Measurements from ENCODE around the gene RNF38. TPM values are rescaled to one million over a fixed set of nuclear protein-coding genes. Genes with fewer than 3 reads are reported as not detected.
"Not testable (repeated sequence)": the region's sequence is repeated elsewhere in the genome, so short reads cannot be mapped to it uniquely, and the experiment has no call there.

Gene RNF38
- total RNA-seq, 6 experiments from 2014 or later = 14.5 to 18.8 (median 17.5) TPM

GRCh38 chr9:36332006-36332405, 68.1 kb downstream of the RNF38 start:
- Mint-ChIP-seq H3K36me3 (ENCODE audit: low read depth) (peaks cover 5% of the 10 kb centered on the region; the same call in 1 of the 2 replicates), H3K27me3 (ENCODE audit: insufficient read depth) (peaks cover 4% of the 10 kb centered on the region), H3K9me3 (no peaks in the 10 kb centered on the region), H3K4me3 (no peak overlapping the region), H3K27ac (peak overlapping the region; percentile 30), H3K4me1 (ENCODE audit: low read depth) (peaks cover 37% of the 10 kb centered on the region)
- DNase-seq = peak; percentile 28
- no peak for TF ChIP-seq CTCF (IDR thresholded peaks at IDR 0.05)

- H3K4me3 Mint-ChIP-seq = peak overlapping the region; percentile 61
- no peak overlapping the region for H3K27ac Mint-ChIP-seq
- H3K4me1 Mint-ChIP-seq (ENCODE audit: low read depth) = peaks cover 34% of the 10 kb centered on the region
- peak; percentile 96 for TF ChIP-seq CTCF (IDR thresholded peaks at IDR 0.05)
- H3K36me3 Mint-ChIP-seq (ENCODE audit: low read depth) = no peaks in the 10 kb centered on the region
- no peaks in the 10 kb centered on the region for H3K9me3 Mint-ChIP-seq
- peaks cover 4% of the 10 kb centered on the region for H3K27me3 Mint-ChIP-seq (ENCODE audit: insufficient read depth)
- DNase-seq = peak; percentile 74
These were observed 71.2 kb downstream of the RNF38 start for GRCh38 chr9:36328798-36329411.

GRCh38 chr9:36325081-36325828, 74.8 kb downstream of the RNF38 start:
- Mint-ChIP-seq H3K4me3 (no peak overlapping the region), H3K27ac (no peak overlapping the region), H3K4me1 (ENCODE audit: low read depth) (peaks cover 16% of the 10 kb centered on the region), H3K36me3 (ENCODE audit: low read depth) (no peaks in the 10 kb centered on the region), H3K9me3 (no peaks in the 10 kb centered on the region), H3K27me3 (ENCODE audit: insufficient read depth) (peaks cover 4% of the 10 kb centered on the region)
- DNase-seq = no peak
- TF ChIP-seq CTCF (IDR thresholded peaks at IDR 0.05) = no peak

GRCh38 chr9:36323926-36324325, 76.1 kb downstream of the RNF38 start:
- H3K36me3 Mint-ChIP-seq (ENCODE audit: low read depth) = no peaks in the 10 kb centered on the region
- peaks cover 4% of the 10 kb centered on the region for H3K27me3 Mint-ChIP-seq (ENCODE audit: insufficient read depth)
- DNase-seq = no peak
- H3K27ac Mint-ChIP-seq = no peak overlapping the region
- no peaks in the 10 kb centered on the region for H3K9me3 Mint-ChIP-seq
- peaks cover 16% of the 10 kb centered on the region for H3K4me1 Mint-ChIP-seq (ENCODE audit: low read depth)
- H3K4me3 Mint-ChIP-seq = no peak overlapping the region
- TF ChIP-seq CTCF (IDR thresholded peaks at IDR 0.05) = no peak

- no peaks in the 10 kb centered on the region for H3K9me3 Mint-ChIP-seq
- H3K27me3 Mint-ChIP-seq (ENCODE audit: insufficient read depth) = no peaks in the 10 kb centered on the region; the same call in none of the 2 replicates
- no peaks in the 10 kb centered on the region for H3K36me3 Mint-ChIP-seq (ENCODE audit: low read depth)
- H3K27ac Mint-ChIP-seq = no peak overlapping the region
- no peak for TF ChIP-seq CTCF (IDR thresholded peaks at IDR 0.05)
- H3K4me3 Mint-ChIP-seq = no peak overlapping the region
- DNase-seq = no peak
- peaks cover 4% of the 10 kb centered on the region for H3K4me1 Mint-ChIP-seq (ENCODE audit: low read depth)
These were observed 77.6 kb downstream of the RNF38 start for GRCh38 chr9:36322462-36322861.

- not testable (repeated sequence) for H3K4me3 Mint-ChIP-seq; H3K27me3 Mint-ChIP-seq (ENCODE audit: insufficient read depth); H3K36me3 Mint-ChIP-seq (ENCODE audit: low read depth); H3K27ac Mint-ChIP-seq; DNase-seq; H3K4me1 Mint-ChIP-seq (ENCODE audit: low read depth); H3K9me3 Mint-ChIP-seq
These were observed 78.2 kb downstream of the RNF38 start for GRCh38 chr9:36321903-36322302.
